ENCODE data around the gene P2RY1.

DNA sequence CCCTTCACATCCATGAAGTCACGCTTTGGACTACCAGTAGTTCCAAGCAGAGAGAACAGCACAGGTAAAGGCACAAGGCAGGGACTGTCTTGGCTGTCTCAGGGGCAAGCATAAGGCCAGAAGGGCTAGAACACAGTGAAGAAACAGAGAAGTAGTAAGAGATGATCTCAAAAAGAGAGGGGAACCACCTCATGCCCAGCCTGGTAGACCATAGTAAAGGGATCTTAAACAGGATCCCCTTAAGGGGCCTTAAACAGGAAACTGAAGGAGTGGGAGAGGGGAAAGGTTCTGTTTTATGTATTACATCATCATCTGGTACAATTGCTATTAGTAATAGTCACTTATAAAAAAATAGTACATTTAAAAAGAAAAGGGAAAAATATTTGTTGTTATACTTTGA is 25.8 kb downstream of the P2RY1 start:
- TF ChIP-seq GATA3 (IDR thresholded peaks at IDR 0.05; ENCODE audit: low read depth, low read length) (no peak), GATA2 (IDR thresholded peaks at IDR 0.05; ENCODE audit: low read depth, low read length) (no peak)
